Measurements from ENCODE around the gene IDE. TPM values are rescaled to one million over a fixed set of nuclear protein-coding genes. Genes with fewer than 3 reads are reported as not detected.

Gene IDE
- total and polyA plus RNA-seq, 2 donors (not counting 1 experiment from before 2014, with no cell fraction given): 7.7 to 40.9 TPM

DNA sequence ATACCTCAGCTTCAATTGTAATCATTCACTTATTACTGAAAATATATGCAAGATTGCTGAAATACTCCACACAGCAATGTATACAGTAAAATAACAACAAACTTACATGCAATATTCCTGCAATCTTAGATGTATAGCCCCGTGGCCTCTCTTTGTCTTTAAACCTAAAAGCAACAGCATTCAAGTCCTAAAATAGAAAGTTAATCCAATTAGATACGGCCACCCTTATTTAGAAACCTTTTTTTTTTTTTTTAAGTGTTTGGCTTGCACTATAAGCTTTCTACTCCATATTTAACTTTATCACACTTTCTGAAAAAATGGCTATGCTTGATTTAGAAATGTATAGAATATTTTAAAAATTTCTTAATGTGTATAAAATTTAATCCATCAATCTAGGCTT is 67.6 kb downstream of the IDE start:
- Histone ChIP-seq H3K27ac (ENCODE audit: low read length in 2 of 2) (no peak overlapping the region), H3K9ac (ENCODE audit: low read length) (no peak overlapping the region), H3K4me1 (ENCODE audit: control insufficient read depth in 2 of 2, insufficient read depth in 2 of 2, low read length in 2 of 2) (no peaks in the 10 kb centered on the region), H4K20me1 (ENCODE audit: control insufficient read depth, insufficient read depth, low read length, poor library complexity, severe bottlenecking) (no peaks in the 10 kb centered on the region), H2AFZ (ENCODE audit: insufficient read depth, low read depth, low read length, poor library complexity, severe bottlenecking) (no peak overlapping the region), H3K36me3 (replicated peaks in 1 of 2; ENCODE audit: control extremely low read depth in 1 of 2, control insufficient read depth in 1 of 2, extremely low read depth in 1 of 2, insufficient read depth in 2 of 2, low read length in 1 of 2) (peaks cover 2 to 18% of the 10 kb centered on the region in 2 experiments), H3K79me2 (ENCODE audit: control insufficient read depth, insufficient read depth, low read length) (no peaks in the 10 kb centered on the region), H3K4me3 (ENCODE audit: control extremely low read depth in 1 of 5, extremely low read depth in 1 of 5, insufficient read depth in 1 of 5, low read depth in 2 of 5, low read length in 4 of 5) (no peak overlapping the region), H3K27me3 (replicated peaks in 1 of 4; ENCODE audit: control extremely low read depth in 1 of 4, control insufficient read depth in 3 of 4, insufficient read depth in 4 of 4, low read length in 3 of 4) (no peaks in the 10 kb centered on the region), H3K9me3 (ENCODE audit: control extremely low read depth in 1 of 3, control insufficient read depth in 2 of 3, insufficient read depth in 1 of 3, low read length in 2 of 3) (no peaks in the 10 kb centered on the region), H3K4me2 (replicated peaks; ENCODE audit: low read depth, low read length, poor library complexity, severe bottlenecking) (no peak overlapping the region)
- H3K4me1 Mint-ChIP-seq: no peaks in the 10 kb centered on the region
- no peak overlapping the region for H3K27ac Mint-ChIP-seq
- 100% methylated on average over 1 of the region's 2 CpGs for WGBS (ENCODE audit: insufficient coverage)
- H3K27me3 Mint-ChIP-seq: no peaks in the 10 kb centered on the region
- intact Hi-C loops (cut with micrococcal nuclease): no loop called here
- ChIA-PET CTCF (interaction anchor here (1.1 to 1.8 kb wide), 2 partner anchors 11 to 336 kb away, joined by 3 to 6 read pairs; no protein-coding TSS in a partner anchor), POLR2A (no interaction called here)
- DNase-seq: no peak
- no peaks in the 10 kb centered on the region for H3K9me3 Mint-ChIP-seq (ENCODE audit: insufficient read depth)
- H3K4me3 Mint-ChIP-seq: no peak overlapping the region
- ATAC-seq (ENCODE audit: low read depth): no peak
- no peak for TF ChIP-seq EZH2 (IDR thresholded peaks at IDR 0.05; ENCODE audit: borderline replicate concordance, insufficient read depth, low read depth, low read length, poor library complexity, severe bottlenecking)
- TF ChIP-seq, protein P1, sequence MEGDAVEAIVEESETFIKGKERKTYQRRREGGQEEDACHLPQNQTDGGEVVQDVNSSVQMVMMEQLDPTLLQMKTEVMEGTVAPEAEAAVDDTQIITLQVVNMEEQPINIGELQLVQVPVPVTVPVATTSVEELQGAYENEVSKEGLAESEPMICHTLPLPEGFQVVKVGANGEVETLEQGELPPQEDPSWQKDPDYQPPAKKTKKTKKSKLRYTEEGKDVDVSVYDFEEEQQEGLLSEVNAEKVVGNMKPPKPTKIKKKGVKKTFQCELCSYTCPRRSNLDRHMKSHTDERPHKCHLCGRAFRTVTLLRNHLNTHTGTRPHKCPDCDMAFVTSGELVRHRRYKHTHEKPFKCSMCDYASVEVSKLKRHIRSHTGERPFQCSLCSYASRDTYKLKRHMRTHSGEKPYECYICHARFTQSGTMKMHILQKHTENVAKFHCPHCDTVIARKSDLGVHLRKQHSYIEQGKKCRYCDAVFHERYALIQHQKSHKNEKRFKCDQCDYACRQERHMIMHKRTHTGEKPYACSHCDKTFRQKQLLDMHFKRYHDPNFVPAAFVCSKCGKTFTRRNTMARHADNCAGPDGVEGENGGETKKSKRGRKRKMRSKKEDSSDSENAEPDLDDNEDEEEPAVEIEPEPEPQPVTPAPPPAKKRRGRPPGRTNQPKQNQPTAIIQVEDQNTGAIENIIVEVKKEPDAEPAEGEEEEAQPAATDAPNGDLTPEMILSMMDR (IDR thresholded peaks at IDR 0.05): no peak

DNA sequence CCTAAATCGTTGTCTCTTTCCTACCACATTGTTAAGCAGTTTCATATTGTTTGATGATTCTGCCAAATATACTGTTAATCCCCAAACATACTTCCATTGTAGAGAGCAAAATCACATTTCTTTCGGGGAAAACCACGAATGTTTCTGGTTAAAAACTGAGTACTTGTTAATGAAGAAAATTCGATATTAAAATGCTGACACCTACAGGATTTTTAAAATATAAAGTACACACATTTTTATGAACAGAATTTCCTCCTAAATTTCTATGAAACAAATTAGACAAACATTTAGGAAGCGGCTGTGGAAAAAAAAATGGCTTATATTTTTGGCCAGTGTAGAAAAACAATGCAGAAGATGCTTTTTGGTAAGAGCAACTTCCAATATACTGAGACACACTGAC is 68.8 kb downstream of the IDE start:
- H3K27ac Mint-ChIP-seq: no peak overlapping the region
- CTCF ChIA-PET: no interaction called here
- intact Hi-C loops (cut with micrococcal nuclease): no loop called here

More for the DNA sequence above, 68.8 kb downstream of the IDE start:
- Histone ChIP-seq H3K9me3 (ENCODE audit: control extremely low read depth in 1 of 3, control insufficient read depth in 2 of 3, insufficient read depth in 1 of 3, low read length in 2 of 3) (no peaks in the 10 kb centered on the region), H3K27me3 (replicated peaks in 1 of 4; ENCODE audit: control extremely low read depth in 1 of 4, control insufficient read depth in 3 of 4, insufficient read depth in 4 of 4, low read length in 3 of 4) (no peaks in the 10 kb centered on the region), H3K27ac (ENCODE audit: low read length in 2 of 2) (no peak overlapping the region), H3K4me3 (ENCODE audit: control extremely low read depth in 1 of 5, extremely low read depth in 1 of 5, insufficient read depth in 1 of 5, low read depth in 2 of 5, low read length in 4 of 5) (no peak overlapping the region), H3K79me2 (ENCODE audit: control insufficient read depth, insufficient read depth, low read length) (no peaks in the 10 kb centered on the region), H3K36me3 (replicated peaks in 1 of 2; ENCODE audit: control extremely low read depth in 1 of 2, control insufficient read depth in 1 of 2, extremely low read depth in 1 of 2, insufficient read depth in 2 of 2, low read length in 1 of 2) (peaks cover 2 to 22% of the 10 kb centered on the region in 2 experiments), H3K4me1 (ENCODE audit: control insufficient read depth in 2 of 2, insufficient read depth in 2 of 2, low read length in 2 of 2) (no peaks in the 10 kb centered on the region), H3K4me2 (replicated peaks; ENCODE audit: low read depth, low read length, poor library complexity, severe bottlenecking) (no peak overlapping the region), H2AFZ (ENCODE audit: insufficient read depth, low read depth, low read length, poor library complexity, severe bottlenecking) (no peak overlapping the region), H4K20me1 (ENCODE audit: control insufficient read depth, insufficient read depth, low read length, poor library complexity, severe bottlenecking) (no peaks in the 10 kb centered on the region), H3K9ac (ENCODE audit: low read length) (no peak overlapping the region)
- TF ChIP-seq, protein P1 (IDR thresholded peaks at IDR 0.05): no peak
- TF ChIP-seq EZH2 (IDR thresholded peaks at IDR 0.05; ENCODE audit: borderline replicate concordance, insufficient read depth, low read depth, low read length, poor library complexity, severe bottlenecking): no peak
- Mint-ChIP-seq H3K9me3 (ENCODE audit: insufficient read depth) (no peaks in the 10 kb centered on the region), H3K4me1 (no peaks in the 10 kb centered on the region), H3K27me3 (no peaks in the 10 kb centered on the region), H3K4me3 (no peak overlapping the region)
- WGBS (ENCODE audit: insufficient coverage): no CpG with 5 or more reads among the region's 5 CpGs
- DNase-seq (no peak), ATAC-seq (ENCODE audit: low read depth) (no peak)
- POLR2A ChIA-PET: no interaction called here
